Globus pallidus (tissue), 1 donor: ENCODE results near the gene PIGS.
"Not testable (repeated sequence)": the region's sequence is repeated elsewhere in the genome, so short reads cannot be mapped to it uniquely, and the experiment has no call there.

Experiments
- DNase-seq: peaks from one replicate; pipeline ENCODE4 v3.0.0-alpha.2; 2015; ENCODE audit warnings: low spot score

PIGS gene

GRCh38 chr17:28571361-28572122 is at the start of gene PIGS:
PIGS (minus strand) TSS chr17:28571524; CDS start chr17:28571496, 28 bp downstream.
- peak; percentile 95 for DNase-seq

- no peak for DNase-seq
Observed at GRCh38 chr17:28620010-28620409, 48.7 kb upstream of the PIGS start.

- no peak for DNase-seq
Observed at GRCh38 chr17:28618464-28618863, 47.1 kb upstream of the PIGS start.

GRCh38 chr17:28616281-28616680 is 45.0 kb upstream of the PIGS start:
- DNase-seq: no peak

GRCh38 chr17:28615260-28615940 is 44.1 kb upstream of the PIGS start:
- no peak for DNase-seq

- DNase-seq: no peak
Observed at GRCh38 chr17:28613931-28614381, 42.6 kb upstream of the PIGS start, which contains the start of gene RSKR. RSKR (minus strand) TSS chr17:28614185; CDS start chr17:28614161, 24 bp downstream.

DNA sequence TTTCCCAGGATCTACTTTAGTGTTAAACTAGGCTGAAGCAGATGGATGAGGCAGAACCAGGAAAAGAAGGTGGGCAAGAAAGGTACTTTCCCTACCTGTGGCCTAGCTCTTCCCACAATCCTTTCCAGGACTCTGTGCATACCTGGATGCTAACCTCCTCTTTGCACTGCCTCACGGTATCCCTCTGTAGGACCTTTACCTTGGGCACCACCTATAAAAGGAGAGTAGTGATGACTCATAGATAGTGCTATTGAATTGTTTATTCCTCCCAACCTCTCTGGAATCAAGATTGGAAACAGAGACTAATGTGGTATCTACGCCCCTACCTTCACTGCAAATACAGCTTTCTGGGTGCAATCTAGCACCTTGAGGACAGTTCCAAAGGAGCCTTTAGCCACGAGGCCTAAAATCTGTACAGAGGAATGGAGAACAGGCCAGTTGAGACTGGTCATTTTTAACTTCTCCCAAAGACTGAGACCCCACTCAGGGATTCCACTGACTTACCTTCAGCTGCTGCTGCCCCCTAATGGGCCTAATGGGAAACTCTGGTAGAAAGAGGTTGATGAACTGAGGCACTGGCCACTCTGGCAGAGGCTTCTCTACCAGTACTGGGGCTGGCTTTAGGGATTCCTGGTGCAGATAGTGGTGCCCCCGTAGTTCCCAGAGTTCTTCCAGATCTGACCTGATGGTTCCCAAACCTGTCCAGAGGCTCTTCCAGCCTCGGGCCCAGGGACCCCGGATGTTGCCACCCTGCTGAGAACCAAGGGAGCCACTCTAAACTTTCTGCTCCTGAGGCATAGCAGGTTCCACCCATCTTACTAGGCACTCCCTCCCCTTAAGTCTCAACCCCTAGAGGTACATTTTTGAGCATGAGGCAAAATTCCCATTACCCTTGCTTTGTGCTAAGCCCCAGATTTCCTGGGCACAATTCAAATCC is 41.9 kb upstream of the PIGS start:
- DNase-seq: peak; percentile 29

GRCh38 chr17:28612531-28612930 is 41.2 kb upstream of the PIGS start:
- DNase-seq: no peak

DNA sequence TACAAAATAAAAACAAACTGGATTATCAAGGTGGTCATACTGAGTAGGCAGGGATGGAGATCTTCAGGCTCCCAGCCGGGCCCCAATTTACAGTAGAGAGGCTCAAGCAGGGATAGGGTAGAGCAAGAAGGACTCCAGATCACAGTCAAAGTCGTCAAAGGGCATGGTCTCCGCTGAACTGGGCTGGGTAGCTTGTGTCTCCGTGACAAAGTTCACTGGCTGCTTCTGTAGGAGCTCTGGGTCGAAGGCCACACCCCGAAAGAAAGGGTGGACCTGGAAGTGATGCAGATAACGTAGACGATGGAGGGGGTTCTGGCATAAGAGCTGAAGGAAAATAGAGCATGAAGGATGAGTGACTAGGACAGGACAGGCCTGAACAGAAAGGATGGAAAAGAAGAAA is 39.1 kb upstream of the PIGS start:
- no peak for DNase-seq

GRCh38 chr17:28604031-28604430 is 32.7 kb upstream of the PIGS start:
- not testable (repeated sequence) for DNase-seq

GRCh38 chr17:28599311-28600184 is 28.2 kb upstream of the PIGS start:
- peak; percentile 24 for DNase-seq

- DNase-seq: peak; percentile 88
Observed at GRCh38 chr17:28598799-28599310, 27.5 kb upstream of the PIGS start, which contains the start of gene SPAG5. SPAG5 (minus strand) TSS chr17:28599025; CDS start chr17:28598946, 79 bp downstream.

- DNase-seq: no peak
Observed at GRCh38 chr17:28598389-28598788, 27.1 kb upstream of the PIGS start.

DNA sequence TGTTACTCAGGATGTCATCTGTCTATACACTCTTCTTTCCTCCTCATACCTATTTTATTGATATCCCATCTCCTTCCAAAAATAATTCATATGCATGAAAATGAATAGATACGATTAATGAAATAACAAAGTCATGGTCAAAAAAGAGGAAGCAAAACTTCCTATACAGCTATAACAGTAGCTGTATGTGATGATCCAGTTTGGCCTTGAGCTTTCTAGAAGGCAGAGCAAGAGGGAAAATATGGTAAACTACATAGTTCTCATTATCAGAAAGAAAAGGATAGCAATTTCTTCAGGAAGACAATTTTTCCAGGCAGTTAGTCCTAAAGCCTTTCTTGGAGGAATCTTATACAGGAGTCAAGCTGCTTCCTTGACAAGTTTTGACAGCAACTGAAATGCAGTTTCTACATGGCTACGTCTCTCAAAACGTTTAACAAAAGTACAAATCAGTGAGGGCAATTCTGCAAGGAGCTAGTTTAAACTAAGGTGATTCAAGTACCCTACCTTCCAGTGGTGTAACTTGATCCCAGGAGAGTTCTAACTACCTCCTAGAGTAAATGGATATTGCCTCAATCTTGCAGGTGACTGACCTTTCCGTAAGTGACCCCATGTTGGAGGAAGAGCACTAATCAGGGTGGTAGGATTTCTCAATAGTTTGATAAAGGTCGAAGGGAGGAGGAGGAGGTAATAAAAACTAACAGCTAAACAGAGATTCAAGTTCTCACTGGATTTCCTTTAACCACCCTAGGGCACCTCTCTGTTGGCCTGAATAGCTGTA is 26.5 kb upstream of the PIGS start:
- DNase-seq: no peak

DNA sequence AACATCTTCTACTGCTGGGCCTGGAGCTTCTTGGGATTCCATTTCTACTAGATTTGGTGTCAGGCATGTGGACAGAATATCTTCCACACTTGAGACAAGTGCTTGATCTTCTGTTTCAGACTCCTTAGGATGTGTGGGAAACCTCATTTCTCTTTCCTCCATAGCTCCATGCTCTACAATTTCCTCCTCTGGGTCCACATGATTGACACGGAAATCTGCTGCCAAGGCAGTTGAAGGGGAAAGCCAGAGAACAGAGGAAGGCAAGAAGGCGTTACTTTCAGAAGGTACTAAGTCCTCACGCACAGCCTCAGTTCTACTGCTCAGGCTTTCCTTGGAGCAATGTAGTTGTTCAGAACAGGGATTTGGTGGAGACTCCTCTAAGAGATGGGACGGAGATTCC is 20.9 kb upstream of the PIGS start:
- no peak for DNase-seq

DNA sequence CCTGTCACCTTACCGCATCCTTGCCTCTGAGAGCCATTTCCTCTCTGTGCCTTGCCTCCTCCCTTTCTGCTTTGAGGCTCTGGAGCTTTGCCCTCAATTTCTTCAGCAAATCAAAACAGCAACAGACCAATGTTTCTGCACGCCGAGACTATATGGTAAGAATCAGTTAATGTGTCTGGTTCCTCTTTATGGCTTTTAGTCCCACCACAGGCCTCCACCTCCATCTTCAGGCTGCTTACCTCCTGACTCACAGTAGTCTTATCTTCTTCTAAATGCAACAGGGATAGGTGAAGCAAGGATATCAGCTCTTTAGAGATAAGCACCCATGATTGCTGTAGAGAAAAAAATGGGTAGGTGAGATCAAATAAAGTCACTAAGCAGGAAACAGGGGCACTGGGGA is 14.5 kb upstream of the PIGS start:
- DNase-seq: no peak

- DNase-seq: no peak
Observed at GRCh38 chr17:28584434-28584833, 13.1 kb upstream of the PIGS start.

GRCh38 chr17:28582513-28582912 is 11.2 kb upstream of the PIGS start:
- no peak for DNase-seq

DNA sequence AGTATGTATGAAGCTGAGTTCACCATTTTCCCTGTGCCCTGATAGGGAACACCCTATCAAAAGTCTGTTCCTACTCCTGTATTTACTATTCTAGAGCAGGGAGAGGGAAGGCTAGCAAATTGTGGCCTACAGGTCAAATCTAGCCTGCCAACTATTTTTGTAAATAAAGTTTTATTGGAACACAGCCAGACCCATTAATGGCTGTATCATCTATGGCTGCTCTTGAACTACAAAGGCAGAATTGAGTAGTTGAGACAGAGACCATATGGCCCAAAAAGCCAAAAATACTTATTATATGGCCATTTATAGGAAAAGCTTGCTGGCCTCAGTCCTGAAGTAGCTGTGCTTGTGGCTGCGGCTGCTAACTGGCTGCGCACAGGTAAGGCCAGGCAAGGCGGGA is 9.6 kb upstream of the PIGS start:
- DNase-seq: no peak

GRCh38 chr17:28579526-28579925 is 8.2 kb upstream of the PIGS start:
- no peak for DNase-seq
